ENCODE results near the gene CARD10. TPM values are rescaled to one million over a fixed set of nuclear protein-coding genes. Genes with fewer than 3 reads are reported as not detected.

Gene CARD10
- polyA plus RNA-seq, 3 donors = 0.03 TPM; not detected in 2

GRCh38 chr22:37461961-37462360 lies 57.3 kb downstream of the CARD10 start:
- Mint-ChIP-seq H3K9me3 (no peaks in the 10 kb centered on the region), H3K4me3 (no peak overlapping the region), H3K27me3 (ENCODE audit: low read depth in 3 of 3) (peaks cover 0 to 3% (median 0%) of the 10 kb centered on the region in 3 donors), H3K27ac (peak overlapping the region in 1 of 7 donors; percentile 74), H3K36me3 (peaks cover 16 to 20% of the 10 kb centered on the region in 2 donors), H3K4me1 (no peaks in the 10 kb centered on the region)
- Histone ChIP-seq H3K79me2 (ENCODE audit: insufficient read depth, low read length) (no peaks in the 10 kb centered on the region), H3K9ac (ENCODE audit: insufficient read depth, low read length, poor library complexity, severe bottlenecking) (no peak overlapping the region), H4K20me1 (ENCODE audit: insufficient read depth, low read length) (peaks cover 36% of the 10 kb centered on the region), H3K9me3 (replicated peaks in 1 of 2; ENCODE audit: control insufficient read depth in 1 of 2, insufficient read depth in 1 of 2, low read length in 2 of 2) (no peaks in the 10 kb centered on the region), H3K27me3 (ENCODE audit: control insufficient read depth in 2 of 2, insufficient read depth in 2 of 2, low read length in 2 of 2) (no peaks in the 10 kb centered on the region), H3K27ac (ENCODE audit: low read depth in 1 of 2, low read length in 2 of 2) (no peak overlapping the region), H3K4me1 (ENCODE audit: control insufficient read depth in 1 of 2, insufficient read depth in 2 of 2, low read length in 2 of 2) (no peaks in the 10 kb centered on the region), H3K4me3 (replicated peaks in 1 of 3; ENCODE audit: low read depth in 2 of 3, low read length in 3 of 3) (no peak overlapping the region), H3K4me2 (replicated peaks; ENCODE audit: extremely low read depth, low read length, poor library complexity, severe bottlenecking) (no peak overlapping the region), H3K36me3 (replicated peaks in 1 of 2; ENCODE audit: control insufficient read depth in 1 of 2, insufficient read depth in 2 of 2, low read length in 2 of 2) (peaks cover 13 to 17% of the 10 kb centered on the region in 2 donors), H2AFZ (ENCODE audit: insufficient read depth, low read depth, low read length, poor library complexity, severe bottlenecking) (no peak overlapping the region)
- no peak for TF ChIP-seq CTCF (IDR thresholded peaks at IDR 0.05)
- 0% methylated on average over 2 of the region's 6 CpGs for WGBS (ENCODE audit: insufficient coverage)
- intact Hi-C loops (cut with micrococcal nuclease) = no loop called here
- DNase-seq = no peak

GRCh38 chr22:37460684-37461083 lies 58.5 kb downstream of the CARD10 start:
- Histone ChIP-seq H3K4me1 (ENCODE audit: control insufficient read depth in 1 of 2, insufficient read depth in 2 of 2, low read length in 2 of 2) (no peaks in the 10 kb centered on the region), H2AFZ (ENCODE audit: insufficient read depth, low read depth, low read length, poor library complexity, severe bottlenecking) (no peak overlapping the region), H3K4me2 (replicated peaks; ENCODE audit: extremely low read depth, low read length, poor library complexity, severe bottlenecking) (no peak overlapping the region), H3K27ac (ENCODE audit: low read depth in 1 of 2, low read length in 2 of 2) (no peak overlapping the region), H3K79me2 (ENCODE audit: insufficient read depth, low read length) (no peaks in the 10 kb centered on the region), H3K36me3 (replicated peaks in 1 of 2; ENCODE audit: control insufficient read depth in 1 of 2, insufficient read depth in 2 of 2, low read length in 2 of 2) (peaks cover 3 to 5% of the 10 kb centered on the region in 2 donors), H4K20me1 (ENCODE audit: insufficient read depth, low read length) (peaks cover 23% of the 10 kb centered on the region), H3K27me3 (ENCODE audit: control insufficient read depth in 2 of 2, insufficient read depth in 2 of 2, low read length in 2 of 2) (no peaks in the 10 kb centered on the region), H3K9ac (ENCODE audit: insufficient read depth, low read length, poor library complexity, severe bottlenecking) (no peak overlapping the region), H3K9me3 (replicated peaks in 1 of 2; ENCODE audit: control insufficient read depth in 1 of 2, insufficient read depth in 1 of 2, low read length in 2 of 2) (no peaks in the 10 kb centered on the region), H3K4me3 (replicated peaks in 1 of 3; ENCODE audit: low read depth in 2 of 3, low read length in 3 of 3) (no peak overlapping the region)
- H3K27ac Mint-ChIP-seq = no peak overlapping the region
- no peak for TF ChIP-seq CTCF (IDR thresholded peaks at IDR 0.05)
- no peak overlapping the region for H3K4me3 Mint-ChIP-seq
- H3K36me3 Mint-ChIP-seq = peaks cover 5 to 7% of the 10 kb centered on the region in 2 donors
- no peaks in the 10 kb centered on the region for H3K9me3 Mint-ChIP-seq
- H3K27me3 Mint-ChIP-seq (ENCODE audit: low read depth in 3 of 3) = peaks cover 0 to 7% (median 5%) of the 10 kb centered on the region in 3 donors
- DNase-seq = no peak
- H3K4me1 Mint-ChIP-seq = peaks cover under 1% of the 10 kb centered on the region
- no CpG with 5 or more reads among the region's 3 CpGs for WGBS (ENCODE audit: insufficient coverage)
- intact Hi-C loops (cut with micrococcal nuclease) = no loop called here
